ENCODE data around the gene PAK6.

PAK6 gene

GRCh38 chr15:40276927-40277326, 38.1 kb downstream of the PAK6 start:
- no peak for DNase-seq (ENCODE audit: low spot score)

GRCh38 chr15:40277471-40277870, 38.6 kb downstream of the PAK6 start:
- DNase-seq (ENCODE audit: low spot score), result no peak

GRCh38 chr15:40278026-40278425, 39.2 kb downstream of the PAK6 start:
- no peak for DNase-seq (ENCODE audit: low spot score)

- DNase-seq (ENCODE audit: low spot score), result peak; percentile 89
These were observed 40.7 kb downstream of the PAK6 start for GRCh38 chr15:40279437-40280141.

GRCh38 chr15:40280260-40281056, 41.6 kb downstream of the PAK6 start:
- DNase-seq (ENCODE audit: low spot score), result no peak

- DNase-seq (ENCODE audit: low spot score), result no peak
These were observed 42.4 kb downstream of the PAK6 start for GRCh38 chr15:40281057-40281800.

GRCh38 chr15:40281801-40282146, 42.9 kb downstream of the PAK6 start:
- DNase-seq (ENCODE audit: low spot score), result no peak

GRCh38 chr15:40282147-40282868, 43.4 kb downstream of the PAK6 start:
- DNase-seq (ENCODE audit: low spot score), result peak; percentile 89

- peak; percentile 88 for DNase-seq (ENCODE audit: low spot score)
These were observed 44.2 kb downstream of the PAK6 start, which contains the start of gene ANKRD63 for GRCh38 chr15:40282869-40283614. TSS of gene ANKRD63 (minus strand) at chr15:40283064. CDS start at chr15:40282586, 478 bp downstream.

- no peak for DNase-seq (ENCODE audit: low spot score)
These were observed 44.9 kb downstream of the PAK6 start for GRCh38 chr15:40283615-40284300.

GRCh38 chr15:40285151-40285550, 46.3 kb downstream of the PAK6 start:
- DNase-seq (ENCODE audit: low spot score), result no peak

GRCh38 chr15:40285554-40286011, 46.7 kb downstream of the PAK6 start:
- DNase-seq (ENCODE audit: low spot score), result no peak

GRCh38 chr15:40286061-40286532, 47.2 kb downstream of the PAK6 start:
- DNase-seq (ENCODE audit: low spot score), result no peak

GRCh38 chr15:40286794-40287193, 47.9 kb downstream of the PAK6 start:
- DNase-seq (ENCODE audit: low spot score), result no peak

GRCh38 chr15:40287505-40287904, 48.6 kb downstream of the PAK6 start:
- DNase-seq (ENCODE audit: low spot score), result no peak

GRCh38 chr15:40287968-40288367, 49.1 kb downstream of the PAK6 start:
- no peak for DNase-seq (ENCODE audit: low spot score)

GRCh38 chr15:40289140-40289775, 50.4 kb downstream of the PAK6 start:
- DNase-seq (ENCODE audit: low spot score), result no peak

- no peak for DNase-seq (ENCODE audit: low spot score)
These were observed 51.7 kb downstream of the PAK6 start for GRCh38 chr15:40290545-40290917.

- DNase-seq (ENCODE audit: low spot score), result no peak
These were observed 52.2 kb downstream of the PAK6 start for GRCh38 chr15:40290918-40291574.

GRCh38 chr15:40292246-40292645, 53.4 kb downstream of the PAK6 start:
- no peak for DNase-seq (ENCODE audit: low spot score)

Data from D341Med (cell line).